K562 (cell line): ENCODE measurements around the gene RAB14. TPM values are rescaled to one million over a fixed set of nuclear protein-coding genes. Genes with fewer than 3 reads are reported as not detected.

Source experiments
- ATF4 ChIP-seq: fragments of 450-650 bp; formaldehyde crosslinking; IDR thresholded peaks from 2 replicates; pipeline ENCODE4 v1.4.0; 2022; ENCODE audit warnings: mild to moderate bottlenecking, moderate library complexity
- BHLHE40 ChIP-seq: IDR thresholded peaks from 2 replicates; pipeline ENCODE4 v1.6.1; 2011; ENCODE audit warnings: low read length, improper control_type of control experiment
- CTCF ChIP-seq, 3 experiments: IDR thresholded peaks in 2 of 3; conservative IDR thresholded peaks in 1 of 3; 2 replicates each; pipeline ENCODE4 v1.5.1; 2011 to 2012; ENCODE audit warnings: low read length in 3 of 3, mild to moderate bottlenecking in 3 of 3, control low read depth in 2 of 3, improper control_type of control experiment in 1 of 3, inconsistent platforms in 1 of 3, low read depth in 1 of 3, mixed read lengths in 1 of 3, moderate library complexity in 1 of 3; ENCODE audit not compliant: insufficient read depth in 2 of 3
- E2F3 ChIP-seq: fragments of 250-450 bp; sonication (Bioruptor Pico); IDR thresholded peaks from 2 replicates; pipeline ENCODE4 v1.4.0; 2020; ENCODE audit warnings: mild to moderate bottlenecking
- FOXM1 ChIP-seq, 2 experiments: fragments of 450-650 bp in 1 of 2; sonication (generic) in 1 of 2; formaldehyde crosslinking in 1 of 2; IDR thresholded peaks; 2 replicates each; pipeline versions ENCODE4 v1.6.1 to v1.9.0; 2017 to 2022; ENCODE audit warnings: low read depth in 2 of 2, mild to moderate bottlenecking in 2 of 2, missing genetic modification reagents in 1 of 2, moderate library complexity in 1 of 2
- HOMEZ ChIP-seq: fragments of 250-450 bp; sonication (Bioruptor Pico); IDR thresholded peaks from 2 replicates; pipeline ENCODE4 v1.4.0; 2020; ENCODE audit warnings: mild to moderate bottlenecking, moderate library complexity
- KLF16 ChIP-seq: IDR thresholded peaks from 2 replicates; pipeline ENCODE4 v1.6.1; 2016; ENCODE audit warnings: antibody characterized with exemption
- PHF20 ChIP-seq: fragments of 450-650 bp; IDR thresholded peaks from 2 replicates; pipeline ENCODE4 v1.6.1; 2018; ENCODE audit not compliant: partially characterized antibody
- RBBP5 ChIP-seq: fragments of 200-600 bp; sonication (generic); IDR thresholded peaks from 2 replicates; pipeline ENCODE4 v1.6.1; 2012; ENCODE audit warnings: borderline replicate concordance, mild to moderate bottlenecking, low read length, control low read depth, inconsistent platforms; ENCODE audit not compliant: insufficient read depth, poor library complexity, severe bottlenecking
- RBFOX2 ChIP-seq: fragments of 200-400 bp; formaldehyde crosslinking; IDR thresholded peaks from 2 replicates; pipeline ENCODE4 v1.6.1; 2017; ENCODE audit warnings: low read depth, mild to moderate bottlenecking, low read length, moderate library complexity
- SMARCA5 ChIP-seq: fragments of 450-650 bp; IDR thresholded peaks from 2 replicates; pipeline ENCODE4 v1.6.1; 2016
- TEAD4 ChIP-seq, 2 experiments: sonication (generic) in 1 of 2; formaldehyde crosslinking in 1 of 2; IDR thresholded peaks; 2 replicates each; pipeline versions ENCODE4 v1.6.1 to v1.8.0; 2012 to 2022; ENCODE audit warnings: borderline replicate concordance in 1 of 2, inconsistent platforms in 1 of 2, low read length in 1 of 2, mild to moderate bottlenecking in 1 of 2, missing genetic modification reagents in 1 of 2
- THRAP3 ChIP-seq: fragments of 450-650 bp; IDR thresholded peaks from 2 replicates; pipeline ENCODE4 v1.6.1; 2016; ENCODE audit warnings: mild to moderate bottlenecking, inconsistent platforms, borderline replicate concordance
- ZBTB11 ChIP-seq, 3 experiments: fragments of 200-800 bp in 1 of 3; fragments of 250-450 bp in 1 of 3; fragments of 450-650 bp in 1 of 3; sonication (Bioruptor Pico) in 1 of 3; sonication (Bioruptor generic) in 1 of 3; formaldehyde crosslinking in 1 of 3; IDR thresholded peaks; 2 replicates each; pipeline versions ENCODE4 v1.6.1 to v1.8.0; 2016 to 2022; ENCODE audit warnings: mild to moderate bottlenecking in 2 of 3, missing genetic modification characterization in 2 of 3, missing compliant biosample characterization in 1 of 3, moderate library complexity in 1 of 3
- ZFP36 ChIP-seq: fragments of 150-350 bp; IDR thresholded peaks from 2 replicates; pipeline ENCODE4 v1.6.1; 2018; ENCODE audit warnings: low read length, low read depth; ENCODE audit not compliant: partially characterized antibody
- ZNF165 ChIP-seq: fragments of 250-450 bp; sonication (Bioruptor Pico); IDR thresholded peaks from 2 replicates; pipeline ENCODE4 v1.4.0; 2020; ENCODE audit warnings: borderline replicate concordance
- ZNF324 ChIP-seq: fragments of 250-450 bp; sonication (Bioruptor Pico); IDR thresholded peaks from 2 replicates; pipeline ENCODE4 v1.4.0; 2020; ENCODE audit warnings: mild to moderate bottlenecking
- polyA plus RNA-seq, 8 experiments: library from polyadenylated mRNA; depleted of rRNA in 4 of 8; stranded (reverse) in 5 of 8; unstranded in 3 of 8; fragments of >200 nt; fragmentation: Nextera tagmentation in 2 of 8; fragmentation: Illumina TruSeq in 1 of 8; extraction: Ambion mirVana in 2 of 8; extraction: Trizol in 1 of 8; gene quantifications; 2 replicates each; pipeline versions ENCODE4 v1.2.1 to v1.2.3, GENCODE V29; 2011 to 2014; ENCODE audit warnings: inconsistent platforms in 1 of 8, missing spikeins in 1 of 8
- total RNA-seq, 7 experiments: library from RNA; depleted of rRNA in 6 of 7; stranded (reverse); fragments of >200 nt in 6 of 7; fragmentation: Illumina TruSeq in 2 of 7; extraction: Trizol in 2 of 7; gene quantifications; 2 replicates each; pipeline versions ENCODE4 v1.2.1 to v1.2.3, GENCODE V29; 2011 to 2021; ENCODE audit warnings: low replicate concordance in 1 of 7

Gene RAB14
- total and polyA plus RNA-seq, 9 of the 15 experiments (the other 6 are each of a cell fraction or from before 2014, with no cell fraction given), result 10.3 to 41.8 (median 20.9) TPM

GRCh38 chr9:121201738-121202533 lies at the start of gene RAB14 (continued):
- peak; percentile 72 to 87 (median 75) for TF ChIP-seq CTCF (IDR thresholded peaks at IDR 0.05 in 2 of 3, conservative IDR thresholded peaks at IDR 0.05 in 1 of 3; ENCODE audit: insufficient read depth in 2 of 3, low read depth in 1 of 3, low read length in 3 of 3)
- no peak for TF ChIP-seq KLF16
- TF ChIP-seq THRAP3, result no peak; the same call in 1 of the 2 replicates
- TF ChIP-seq E2F3, result no peak
- TF ChIP-seq HOMEZ (CRISPR knock-in tag), result 0 out of 2 replicates have a peak, but pooled peaks have one; percentile 67
- peak; percentile 82 for TF ChIP-seq SMARCA5
- TF ChIP-seq BHLHE40, result 0 out of 2 replicates have a peak, but pooled peaks have one; percentile 13
- TF ChIP-seq FOXM1 (IDR thresholded peaks at IDR 0.05; ENCODE audit: low read depth), result peak; percentile 39; the same call in 1 of the 2 replicates
- no peak for TF ChIP-seq FOXM1 (CRISPR knock-in tag; IDR thresholded peaks at IDR 0.05; ENCODE audit: low read depth)
- TF ChIP-seq ZNF165 (CRISPR knock-in tag), result no peak
- TF ChIP-seq ZNF324, result no peak
- TF ChIP-seq TEAD4 (IDR thresholded peaks at IDR 0.05; ENCODE audit: low read length), result peak; percentile 37; the same call in 1 of the 2 replicates
- no peak for TF ChIP-seq TEAD4 (CRISPR knock-in tag; IDR thresholded peaks at IDR 0.05; ENCODE audit: borderline replicate concordance)
- peak; percentile 19; the same call in 1 of the 2 replicates for TF ChIP-seq ATF4 (CRISPR knock-in tag)
- peak; percentile 8 for TF ChIP-seq ZFP36
- TF ChIP-seq RBBP5, result peak; percentile 72
- peak; percentile 83 for TF ChIP-seq RBFOX2
- TF ChIP-seq PHF20, result peak; percentile 9
- TF ChIP-seq ZBTB11 (CRISPR knock-in tag; IDR thresholded peaks at IDR 0.05), result peak; percentile 73 to 97 (median 74); a peak in 5 of 6 replicates
